HepG2 (cell line): Measurements from ENCODE around the gene GMFB. TPM values are rescaled to one million over a fixed set of nuclear protein-coding genes. Genes with fewer than 3 reads are reported as not detected.

Experiments used
- ARHGAP35 ChIP-seq: sonication (generic); formaldehyde crosslinking; IDR thresholded peaks from 2 replicates; pipeline ENCODE4 v1.9.0; 2022; ENCODE audit warnings: mild to moderate bottlenecking, inconsistent platforms, moderate library complexity, missing genetic modification reagents, borderline replicate concordance
- ARNTL ChIP-seq: sonication (generic); formaldehyde crosslinking; IDR thresholded peaks from 2 replicates; pipeline ENCODE4 v1.4.0; 2020; ENCODE audit warnings: mild to moderate bottlenecking, missing genetic modification reagents
- CHD4 ChIP-seq: fragments of 200-600 bp; sonication (generic); IDR thresholded peaks from 2 replicates; pipeline ENCODE4 v1.7.0; 2017; ENCODE audit warnings: mild to moderate bottlenecking, low read length, borderline replicate concordance
- EEA1 ChIP-seq: sonication (generic); formaldehyde crosslinking; IDR thresholded peaks from 2 replicates; pipeline ENCODE4 v1.5.1; 2020; ENCODE audit warnings: mild to moderate bottlenecking, missing genetic modification reagents, borderline replicate concordance
- EHMT2 ChIP-seq: fragments of 200-600 bp; sonication (generic); IDR thresholded peaks from 2 replicates; pipeline ENCODE4 v1.7.0; 2017; ENCODE audit warnings: antibody characterized with exemption, low read depth, low read length, borderline replicate concordance
- KLF16 ChIP-seq, 2 experiments: sonication (generic) in 1 of 2; formaldehyde crosslinking in 1 of 2; IDR thresholded peaks; 2 replicates each; pipeline versions ENCODE4 v1.6.1 to v1.8.0; 2016 to 2023; ENCODE audit warnings: missing genetic modification reagents in 2 of 2, missing compliant biosample characterization in 1 of 2
- MXI1 ChIP-seq: IDR thresholded peaks from 3 replicates; pipeline ENCODE4 v1.6.1; 2012; ENCODE audit warnings: low read depth, low read length, inconsistent platforms, borderline replicate concordance
- NCOA5 ChIP-seq: sonication (generic); formaldehyde crosslinking; IDR thresholded peaks from 2 replicates; pipeline ENCODE4 v1.4.0; 2020; ENCODE audit warnings: missing genetic modification reagents
- PAF1 ChIP-seq: IDR thresholded peaks from 2 replicates; pipeline ENCODE4 v1.6.1; 2016; ENCODE audit warnings: missing genetic modification reagents, missing compliant biosample characterization
- PHF21A ChIP-seq: sonication (generic); formaldehyde crosslinking; IDR thresholded peaks from 2 replicates; pipeline ENCODE4 v1.5.0; 2020; ENCODE audit warnings: mild to moderate bottlenecking, missing genetic modification reagents
- POLR2A ChIP-seq, 2 experiments: IDR thresholded peaks; 2 replicates each; pipeline ENCODE4 v1.6.1; 2011; ENCODE audit warnings: low read depth in 2 of 2, low read length in 2 of 2, mild to moderate bottlenecking in 1 of 2, moderate library complexity in 1 of 2; ENCODE audit not compliant: insufficient read depth in 1 of 2
- RBM22 ChIP-seq: fragments of 200-400 bp; formaldehyde crosslinking; optimal IDR thresholded peaks from 2 replicates; pipeline ENCODE3; 2017; ENCODE audit warnings: mild to moderate bottlenecking, low read length, moderate library complexity
- SCMH1 ChIP-seq: sonication (generic); formaldehyde crosslinking; IDR thresholded peaks from 2 replicates; pipeline ENCODE4 v1.9.0; 2021; ENCODE audit warnings: missing genetic modification reagents, mild to moderate bottlenecking, borderline replicate concordance
- SIN3B ChIP-seq: fragments of 150-350 bp; IDR thresholded peaks from 2 replicates; pipeline ENCODE4 v1.6.1; 2014; ENCODE audit warnings: low read length
- TEAD3 ChIP-seq: optimal IDR thresholded peaks from 2 replicates; pipeline ENCODE3; 2016; ENCODE audit warnings: borderline replicate concordance
- YY1 ChIP-seq: IDR thresholded peaks from 2 replicates; pipeline ENCODE4 v1.6.1; 2011; ENCODE audit warnings: low read length, low read depth, moderate library complexity, mild to moderate bottlenecking; ENCODE audit not compliant: insufficient read depth, insufficient replicate concordance
- ZMAT3 ChIP-seq: sonication (generic); formaldehyde crosslinking; conservative IDR thresholded peaks from 2 replicates; pipeline ENCODE4 v1.7.0; 2021; ENCODE audit warnings: missing genetic modification reagents
- ZNF605 ChIP-seq: sonication (generic); formaldehyde crosslinking; IDR thresholded peaks from 2 replicates; pipeline ENCODE4 v1.8.0; 2022; ENCODE audit warnings: mild to moderate bottlenecking, missing genetic modification reagents
- ZNF776 ChIP-seq: sonication (generic); formaldehyde crosslinking; IDR thresholded peaks from 2 replicates; pipeline ENCODE4 v1.4.0; 2020; ENCODE audit warnings: mild to moderate bottlenecking, missing genetic modification reagents
- ZNF792 ChIP-seq: IDR thresholded peaks from 2 replicates; pipeline ENCODE4 v1.6.1; 2016
- polyA plus RNA-seq, 8 experiments: library from polyadenylated mRNA; depleted of rRNA in 3 of 8; stranded (reverse) in 7 of 8; unstranded in 1 of 8; fragments of >200 nt; fragmentation: Illumina TruSeq in 4 of 8; extraction: Trizol in 4 of 8; gene quantifications; 2 replicates each; pipeline versions ENCODE4 v1.2.1 to v1.2.3, GENCODE V29; 2011 to 2016; ENCODE audit warnings: low read depth in 4 of 8, missing spikeins in 1 of 8, mixed read lengths in 1 of 8; ENCODE audit not compliant: insufficient read depth in 1 of 8
- total RNA-seq, 5 experiments: library from RNA; depleted of rRNA; stranded (reverse); fragments of >200 nt; fragmentation: Illumina TruSeq; extraction: Trizol; gene quantifications; 2 replicates each; pipeline ENCODE4 v1.2.3, GENCODE V29; 2016; ENCODE audit warnings: low read depth in 1 of 5
- TF ChIP-seq, protein P1 (sequence below): sonication (generic); formaldehyde crosslinking; conservative IDR thresholded peaks from 2 replicates; pipeline ENCODE4 v1.4.0; 2020; ENCODE audit warnings: mild to moderate bottlenecking, missing genetic modification reagents, moderate library complexity
- TF ChIP-seq, protein P2 (sequence below): sonication (generic); formaldehyde crosslinking; IDR thresholded peaks from 2 replicates; pipeline ENCODE4 v1.4.0; 2020; ENCODE audit warnings: mild to moderate bottlenecking, missing genetic modification reagents
- TF ChIP-seq, protein P3 (sequence below): sonication (generic); formaldehyde crosslinking; IDR thresholded peaks from 2 replicates; pipeline ENCODE4 v1.8.0; 2022; ENCODE audit warnings: mild to moderate bottlenecking, missing genetic modification reagents; ENCODE audit not compliant: insufficient replicate concordance
- TF ChIP-seq, protein P4 (sequence below): IDR thresholded peaks from 2 replicates; pipeline ENCODE4 v1.6.1; 2018; ENCODE audit warnings: missing genetic modification reagents, mild to moderate bottlenecking, missing compliant biosample characterization

GMFB gene
- total and polyA plus RNA-seq, 2 of the 13 experiments (the other 11 are each of a cell fraction or from before 2014, with no cell fraction given), result 17.3 to 68.2 TPM

DNA sequence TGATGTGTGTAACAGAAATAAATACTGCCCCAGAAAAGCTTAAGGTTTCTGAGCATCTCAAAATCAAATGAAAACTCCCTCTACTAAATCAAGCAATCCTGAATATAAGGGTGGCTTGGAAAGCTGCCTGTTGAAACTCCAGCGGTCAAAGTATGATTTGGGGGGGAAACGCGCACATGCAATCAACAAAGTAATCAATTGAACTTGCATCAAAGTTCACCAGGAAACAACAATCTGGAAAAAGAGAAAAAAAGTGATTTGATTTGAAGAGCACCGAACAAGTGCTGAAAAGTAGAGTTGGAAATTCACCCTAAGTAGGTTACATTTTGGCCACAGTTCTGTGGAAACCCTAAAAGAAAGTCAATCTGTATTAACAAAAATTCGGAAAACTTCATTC lies 48.3 kb downstream of the GMFB start (continued):
- TF ChIP-seq EHMT2 (no peak), EEA1 (CRISPR knock-in tag) (no peak), ZNF776 (CRISPR knock-in tag) (no peak), NCOA5 (CRISPR knock-in tag) (no peak), KLF16 (CRISPR knock-in tag; IDR thresholded peaks at IDR 0.05) (0 out of 4 replicates have a peak, but pooled peaks of 1 of the 2 experiments have one; percentile 12), PHF21A (CRISPR knock-in tag) (0 out of 2 replicates have a peak, but pooled peaks have one; percentile 9), PAF1 (CRISPR knock-in tag) (no peak), YY1 (no peak), POLR2A (IDR thresholded peaks at IDR 0.05; ENCODE audit: insufficient read depth in 1 of 2, low read depth in 2 of 2, low read length in 2 of 2) (0 out of 4 replicates have a peak, but pooled peaks of 1 of the 2 experiments have one; percentile 11), RBM22 (no peak), SIN3B (no peak), CHD4 (no peak), SCMH1 (CRISPR knock-in tag) (no peak), ZNF792 (CRISPR knock-in tag) (0 out of 2 replicates have a peak, but pooled peaks have one; percentile 3), MXI1 (no peak), ZMAT3 (CRISPR knock-in tag) (no peak), TEAD3 (CRISPR knock-in tag) (peak; percentile 5), ARNTL (CRISPR knock-in tag) (0 out of 2 replicates have a peak, but pooled peaks have one; percentile 11), ARHGAP35 (no peak), ZNF605 (no peak)
- TF ChIP-seq, protein P1, sequence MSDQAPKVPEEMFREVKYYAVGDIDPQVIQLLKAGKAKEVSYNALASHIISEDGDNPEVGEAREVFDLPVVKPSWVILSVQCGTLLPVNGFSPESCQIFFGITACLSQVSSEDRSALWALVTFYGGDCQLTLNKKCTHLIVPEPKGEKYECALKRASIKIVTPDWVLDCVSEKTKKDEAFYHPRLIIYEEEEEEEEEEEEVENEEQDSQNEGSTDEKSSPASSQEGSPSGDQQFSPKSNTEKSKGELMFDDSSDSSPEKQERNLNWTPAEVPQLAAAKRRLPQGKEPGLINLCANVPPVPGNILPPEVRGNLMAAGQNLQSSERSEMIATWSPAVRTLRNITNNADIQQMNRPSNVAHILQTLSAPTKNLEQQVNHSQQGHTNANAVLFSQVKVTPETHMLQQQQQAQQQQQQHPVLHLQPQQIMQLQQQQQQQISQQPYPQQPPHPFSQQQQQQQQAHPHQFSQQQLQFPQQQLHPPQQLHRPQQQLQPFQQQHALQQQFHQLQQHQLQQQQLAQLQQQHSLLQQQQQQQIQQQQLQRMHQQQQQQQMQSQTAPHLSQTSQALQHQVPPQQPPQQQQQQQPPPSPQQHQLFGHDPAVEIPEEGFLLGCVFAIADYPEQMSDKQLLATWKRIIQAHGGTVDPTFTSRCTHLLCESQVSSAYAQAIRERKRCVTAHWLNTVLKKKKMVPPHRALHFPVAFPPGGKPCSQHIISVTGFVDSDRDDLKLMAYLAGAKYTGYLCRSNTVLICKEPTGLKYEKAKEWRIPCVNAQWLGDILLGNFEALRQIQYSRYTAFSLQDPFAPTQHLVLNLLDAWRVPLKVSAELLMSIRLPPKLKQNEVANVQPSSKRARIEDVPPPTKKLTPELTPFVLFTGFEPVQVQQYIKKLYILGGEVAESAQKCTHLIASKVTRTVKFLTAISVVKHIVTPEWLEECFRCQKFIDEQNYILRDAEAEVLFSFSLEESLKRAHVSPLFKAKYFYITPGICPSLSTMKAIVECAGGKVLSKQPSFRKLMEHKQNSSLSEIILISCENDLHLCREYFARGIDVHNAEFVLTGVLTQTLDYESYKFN (CRISPR knock-in tag), result 0 out of 2 replicates have a peak, but pooled peaks have one; percentile 23
- TF ChIP-seq, protein P2, sequence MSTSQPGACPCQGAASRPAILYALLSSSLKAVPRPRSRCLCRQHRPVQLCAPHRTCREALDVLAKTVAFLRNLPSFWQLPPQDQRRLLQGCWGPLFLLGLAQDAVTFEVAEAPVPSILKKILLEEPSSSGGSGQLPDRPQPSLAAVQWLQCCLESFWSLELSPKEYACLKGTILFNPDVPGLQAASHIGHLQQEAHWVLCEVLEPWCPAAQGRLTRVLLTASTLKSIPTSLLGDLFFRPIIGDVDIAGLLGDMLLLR (CRISPR knock-in tag), result no peak
- TF ChIP-seq, protein P3, sequence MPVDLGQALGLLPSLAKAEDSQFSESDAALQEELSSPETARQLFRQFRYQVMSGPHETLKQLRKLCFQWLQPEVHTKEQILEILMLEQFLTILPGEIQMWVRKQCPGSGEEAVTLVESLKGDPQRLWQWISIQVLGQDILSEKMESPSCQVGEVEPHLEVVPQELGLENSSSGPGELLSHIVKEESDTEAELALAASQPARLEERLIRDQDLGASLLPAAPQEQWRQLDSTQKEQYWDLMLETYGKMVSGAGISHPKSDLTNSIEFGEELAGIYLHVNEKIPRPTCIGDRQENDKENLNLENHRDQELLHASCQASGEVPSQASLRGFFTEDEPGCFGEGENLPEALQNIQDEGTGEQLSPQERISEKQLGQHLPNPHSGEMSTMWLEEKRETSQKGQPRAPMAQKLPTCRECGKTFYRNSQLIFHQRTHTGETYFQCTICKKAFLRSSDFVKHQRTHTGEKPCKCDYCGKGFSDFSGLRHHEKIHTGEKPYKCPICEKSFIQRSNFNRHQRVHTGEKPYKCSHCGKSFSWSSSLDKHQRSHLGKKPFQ (CRISPR knock-in tag), result no peak
- TF ChIP-seq, protein P4, sequence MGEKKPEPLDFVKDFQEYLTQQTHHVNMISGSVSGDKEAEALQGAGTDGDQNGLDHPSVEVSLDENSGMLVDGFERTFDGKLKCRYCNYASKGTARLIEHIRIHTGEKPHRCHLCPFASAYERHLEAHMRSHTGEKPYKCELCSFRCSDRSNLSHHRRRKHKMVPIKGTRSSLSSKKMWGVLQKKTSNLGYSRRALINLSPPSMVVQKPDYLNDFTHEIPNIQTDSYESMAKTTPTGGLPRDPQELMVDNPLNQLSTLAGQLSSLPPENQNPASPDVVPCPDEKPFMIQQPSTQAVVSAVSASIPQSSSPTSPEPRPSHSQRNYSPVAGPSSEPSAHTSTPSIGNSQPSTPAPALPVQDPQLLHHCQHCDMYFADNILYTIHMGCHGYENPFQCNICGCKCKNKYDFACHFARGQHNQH (CRISPR knock-in tag), result 0 out of 2 replicates have a peak, but pooled peaks have one; percentile 35
